Left lung (tissue), 10 donors: ENCODE measurements around the gene SETD1A. TPM values are rescaled to one million over a fixed set of nuclear protein-coding genes. Genes with fewer than 3 reads are reported as not detected.

Experiments
- ATAC-seq: fragments of 200-7000 bp; cut with Tn5 transposase; one replicate; pipeline ENCODE4 v1.9.1; 2020; ENCODE audit warnings: moderate library complexity
- DNase-seq, 4 donors: peaks; one replicate each; pipeline ENCODE4 v3.0.0-alpha.2; 2013 to 2020
- H3K27ac ChIP-seq, 2 donors: fragments of 200-600 bp; sonication (generic) in 1 of 2; one replicate each; pipeline versions ENCODE4 v1.5.0 to v1.8.0; 2020 to 2021
- H3K27me3 ChIP-seq, 2 donors: fragments of 200-600 bp; sonication (generic) in 1 of 2; one replicate each; pipeline versions ENCODE4 v1.5.0 to v1.8.0; 2020 to 2021
- H3K36me3 ChIP-seq, 2 donors: fragments of 200-600 bp; sonication (generic) in 1 of 2; one replicate each; pipeline versions ENCODE4 v1.5.0 to v1.8.0; 2020 to 2021
- H3K4me1 ChIP-seq, 2 donors: fragments of 200-600 bp; one replicate each; pipeline ENCODE4 v1.8.0; 2021
- H3K4me3 ChIP-seq, 2 donors: fragments of 200-600 bp; sonication (generic) in 1 of 2; one replicate each; pipeline versions ENCODE4 v1.5.0 to v1.8.0; 2020 to 2021; ENCODE audit warnings: mild to moderate bottlenecking in 1 of 2
- H3K9me3 ChIP-seq, 2 donors: fragments of 200-600 bp; sonication (generic) in 1 of 2; one replicate each; pipeline versions ENCODE4 v1.5.0 to v1.8.0; 2020 to 2021
- intact Hi-C, 2 donors: fragments of 100-400 bp; cut with DNase I; formaldehyde crosslinking; loops; one replicate each; pipeline versions ENCODE4 v1.11.2 to v1.14.2; 2022
- polyA plus RNA-seq, 6 donors: library from polyadenylated mRNA; unstranded; fragments of 120-200 nt; gene quantifications; one replicate each; pipeline ENCODE4 v1.2.1, GENCODE V29; 2013; ENCODE audit not compliant: insufficient read length in 6 of 6
- total RNA-seq, 2 donors: library from RNA; stranded (reverse); fragmentation: NEBNext Ultra II Directional; extraction: Animal tissue kit (Norgen Biotek cat#: 25700); gene quantifications; one replicate each; pipeline ENCODE4 v1.2.1, GENCODE V29; 2021
- TF ChIP-seq, protein P1 (sequence below), 2 donors: fragments of 200-600 bp; sonication (generic) in 1 of 2; IDR thresholded peaks; one replicate each; pipeline versions ENCODE4 v1.5.0 to v1.8.0; 2021; ENCODE audit warnings: antibody characterized with exemption in 2 of 2
- donor health status: DM: no; HTN: yes; CAD: no.
- donor health status: DM: no; HTN: no; CAD: no.

Gene SETD1A
- total and polyA plus RNA-seq, 8 donors, result 12.1 to 21.5 (median 15.3) TPM

DNA sequence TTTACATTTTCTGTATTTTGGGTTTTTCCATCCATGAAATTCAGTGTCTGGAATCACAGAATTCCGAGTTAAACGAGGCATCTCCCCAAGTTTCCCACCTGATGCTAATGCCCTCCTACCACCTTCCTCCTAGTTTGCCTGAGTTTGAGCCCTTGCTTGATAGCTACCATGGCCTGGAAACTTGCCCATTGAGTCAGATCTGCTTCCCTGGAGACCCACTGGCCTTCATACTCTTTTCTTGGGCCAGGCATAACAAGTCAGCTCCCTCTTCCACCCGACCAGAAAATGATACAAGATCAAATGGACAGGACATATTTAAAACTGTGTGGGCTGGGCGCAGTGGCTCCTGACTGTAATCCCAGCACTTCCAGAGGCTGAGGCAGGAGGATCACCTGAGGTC lies 10.2 kb downstream of the SETD1A start:
- Histone ChIP-seq H3K9me3 (no peaks in the 10 kb centered on the region), H3K4me3 (no peak overlapping the region), H3K36me3 (peaks cover 0 to 100% of the 10 kb centered on the region in 2 donors), H3K27ac (no peak overlapping the region), H3K4me1 (no peaks in the 10 kb centered on the region), H3K27me3 (no peaks in the 10 kb centered on the region)
- ATAC-seq, result no peak
- DNase-seq, result no peak
- intact Hi-C loops, result no loop called here
- TF ChIP-seq, protein P1, sequence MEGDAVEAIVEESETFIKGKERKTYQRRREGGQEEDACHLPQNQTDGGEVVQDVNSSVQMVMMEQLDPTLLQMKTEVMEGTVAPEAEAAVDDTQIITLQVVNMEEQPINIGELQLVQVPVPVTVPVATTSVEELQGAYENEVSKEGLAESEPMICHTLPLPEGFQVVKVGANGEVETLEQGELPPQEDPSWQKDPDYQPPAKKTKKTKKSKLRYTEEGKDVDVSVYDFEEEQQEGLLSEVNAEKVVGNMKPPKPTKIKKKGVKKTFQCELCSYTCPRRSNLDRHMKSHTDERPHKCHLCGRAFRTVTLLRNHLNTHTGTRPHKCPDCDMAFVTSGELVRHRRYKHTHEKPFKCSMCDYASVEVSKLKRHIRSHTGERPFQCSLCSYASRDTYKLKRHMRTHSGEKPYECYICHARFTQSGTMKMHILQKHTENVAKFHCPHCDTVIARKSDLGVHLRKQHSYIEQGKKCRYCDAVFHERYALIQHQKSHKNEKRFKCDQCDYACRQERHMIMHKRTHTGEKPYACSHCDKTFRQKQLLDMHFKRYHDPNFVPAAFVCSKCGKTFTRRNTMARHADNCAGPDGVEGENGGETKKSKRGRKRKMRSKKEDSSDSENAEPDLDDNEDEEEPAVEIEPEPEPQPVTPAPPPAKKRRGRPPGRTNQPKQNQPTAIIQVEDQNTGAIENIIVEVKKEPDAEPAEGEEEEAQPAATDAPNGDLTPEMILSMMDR (IDR thresholded peaks at IDR 0.05), result no peak

DNA sequence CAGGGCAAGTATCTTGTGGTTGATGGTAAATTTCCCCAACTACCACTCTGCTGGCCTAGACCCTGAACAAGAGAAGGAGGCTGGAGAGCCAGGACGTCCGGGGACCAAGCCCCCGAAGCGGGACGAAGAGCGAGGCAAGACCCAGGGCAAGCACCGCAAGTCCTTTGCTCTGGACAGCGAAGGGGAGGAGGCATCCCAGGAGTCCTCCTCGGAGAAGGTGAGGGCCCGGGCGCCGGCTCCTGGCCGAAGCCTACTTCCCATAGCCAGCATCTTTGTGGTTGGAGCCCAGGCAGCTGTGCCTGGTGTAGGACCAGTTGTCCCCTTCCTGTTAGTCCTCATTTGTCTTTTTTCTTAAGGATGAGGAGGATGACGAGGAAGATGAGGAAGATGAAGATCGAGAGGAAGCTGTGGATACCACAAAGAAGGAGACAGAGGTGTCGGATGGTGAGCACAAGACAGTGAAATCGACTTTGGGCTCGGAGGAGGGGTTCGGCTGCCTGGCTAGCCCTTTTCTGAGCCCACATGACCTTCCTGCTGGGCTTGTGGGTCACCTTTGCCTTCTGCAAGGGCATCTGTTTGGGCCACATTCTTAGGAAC lies 11.8 kb downstream of the SETD1A start:
- Histone ChIP-seq H3K4me3 (no peak overlapping the region), H3K4me1 (no peaks in the 10 kb centered on the region), H3K9me3 (no peaks in the 10 kb centered on the region), H3K36me3 (peaks cover 0 to 100% of the 10 kb centered on the region in 2 donors), H3K27ac (no peak overlapping the region), H3K27me3 (no peaks in the 10 kb centered on the region)
- DNase-seq, result no peak
- TF ChIP-seq, protein P1 (IDR thresholded peaks at IDR 0.05), result no peak
- ATAC-seq, result no peak
- intact Hi-C loops, result no loop called here

DNA sequence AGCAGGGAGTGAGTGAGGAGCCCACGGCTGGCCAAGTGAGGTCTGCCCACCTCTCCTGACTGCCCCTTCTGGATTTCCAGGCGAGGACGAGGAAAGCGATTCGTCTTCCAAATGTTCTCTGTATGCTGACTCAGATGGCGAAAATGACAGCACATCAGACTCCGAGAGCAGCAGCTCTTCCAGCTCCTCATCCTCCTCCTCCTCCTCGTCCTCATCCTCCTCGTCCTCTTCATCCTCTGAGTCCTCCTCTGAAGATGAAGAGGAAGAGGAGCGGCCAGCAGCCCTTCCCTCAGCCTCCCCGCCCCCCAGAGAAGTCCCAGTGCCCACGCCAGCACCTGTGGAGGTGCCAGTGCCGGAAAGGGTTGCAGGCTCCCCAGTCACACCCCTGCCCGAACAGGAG lies 13.7 kb downstream of the SETD1A start:
- no peak for DNase-seq
- ATAC-seq, result no peak
- H3K9me3 ChIP-seq, result no peaks in the 10 kb centered on the region
- H3K27me3 ChIP-seq, result no peaks in the 10 kb centered on the region
- H3K27ac ChIP-seq, result no peak overlapping the region
- no peak overlapping the region for H3K4me3 ChIP-seq
- H3K4me1 ChIP-seq, result no peaks in the 10 kb centered on the region
- intact Hi-C loops, result no loop called here
- peaks cover 0 to 100% of the 10 kb centered on the region in 2 donors for H3K36me3 ChIP-seq
- TF ChIP-seq, protein P1 (IDR thresholded peaks at IDR 0.05), result no peak

DNA sequence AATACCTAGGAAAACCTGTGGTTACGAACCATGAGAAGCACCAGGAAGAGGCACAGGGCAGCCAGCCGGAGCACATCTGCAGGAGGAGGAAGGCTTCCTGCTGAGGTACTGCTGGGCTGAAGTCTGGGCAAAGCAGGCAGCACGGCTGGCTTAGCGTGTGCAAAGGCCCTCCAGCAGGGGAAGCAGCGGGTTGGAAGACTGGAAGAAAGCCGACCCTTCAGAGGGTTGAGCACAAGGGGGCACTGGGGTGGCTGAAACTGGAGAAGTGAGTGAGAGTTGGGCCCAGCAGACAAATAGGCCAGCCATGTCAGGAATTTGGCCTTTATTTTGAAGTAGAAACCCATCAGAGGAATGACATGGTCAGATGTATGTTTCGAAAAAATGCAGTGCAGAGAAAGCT lies 15.3 kb downstream of the SETD1A start:
- Histone ChIP-seq H3K27ac (no peak overlapping the region), H3K4me3 (no peak overlapping the region), H3K27me3 (no peaks in the 10 kb centered on the region), H3K4me1 (no peaks in the 10 kb centered on the region), H3K9me3 (no peaks in the 10 kb centered on the region), H3K36me3 (peaks cover 0 to 100% of the 10 kb centered on the region in 2 donors)
- ATAC-seq, result no peak
- TF ChIP-seq, protein P1 (IDR thresholded peaks at IDR 0.05), result no peak
- intact Hi-C loops, result no loop called here
- no peak for DNase-seq

DNA sequence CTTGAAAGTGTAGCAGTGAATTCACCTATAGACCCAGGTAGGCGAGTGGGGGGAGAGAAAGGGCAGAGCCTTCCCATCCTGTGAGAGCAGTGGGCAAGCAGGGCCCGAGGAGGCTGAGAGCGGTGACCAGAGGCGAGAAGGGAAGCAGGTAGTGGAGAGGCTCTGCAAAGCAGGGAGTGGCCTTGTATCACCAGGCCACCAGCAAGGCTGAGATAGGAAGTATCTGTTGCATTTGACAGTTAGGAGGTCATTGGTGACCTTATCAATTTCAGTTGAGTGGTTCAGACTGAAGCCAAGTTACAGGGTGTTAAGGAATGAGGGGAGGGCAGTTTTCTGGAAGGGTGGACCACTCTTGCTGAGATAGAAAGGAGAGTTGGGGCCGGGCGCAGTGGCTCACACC lies 16.8 kb downstream of the SETD1A start:
- no peak for ATAC-seq
- intact Hi-C loops, result no loop called here
- Histone ChIP-seq H3K4me1 (no peaks in the 10 kb centered on the region), H3K27ac (no peak overlapping the region), H3K4me3 (no peak overlapping the region), H3K27me3 (no peaks in the 10 kb centered on the region), H3K9me3 (no peaks in the 10 kb centered on the region), H3K36me3 (peaks cover 0 to 100% of the 10 kb centered on the region in 2 donors)
- DNase-seq, result no peak
- TF ChIP-seq, protein P1 (IDR thresholded peaks at IDR 0.05), result no peak
